Measurements from ENCODE around the gene METTL3.
"Not testable (repeated sequence)": the region's sequence is repeated elsewhere in the genome, so short reads cannot be mapped to it uniquely, and the experiment has no call there.

DNA sequence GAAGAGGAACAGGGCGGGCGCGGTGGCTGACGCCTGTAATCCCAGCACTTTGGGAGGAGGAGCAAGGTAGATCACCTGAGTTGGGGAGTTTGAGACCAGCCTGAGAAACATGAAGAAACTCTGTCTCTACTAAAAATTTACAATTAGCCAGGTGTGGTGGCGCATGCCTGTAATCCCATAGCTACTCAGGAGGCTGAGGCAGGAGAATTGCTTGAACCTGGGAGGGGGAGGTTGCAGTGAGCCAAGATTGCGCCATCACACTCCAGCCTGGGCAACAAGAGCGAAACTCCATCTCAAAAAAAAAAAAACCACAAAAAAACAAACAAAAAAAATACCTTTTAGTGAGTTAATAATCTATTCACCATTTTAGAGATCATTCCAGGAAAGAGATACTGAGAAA is 33.4 kb upstream of the METTL3 start:
- not testable (repeated sequence) for TF ChIP-seq TAF1 (IDR thresholded peaks at IDR 0.05; ENCODE audit: borderline replicate concordance, low read depth, low read length); POLR2A (IDR thresholded peaks at IDR 0.05; ENCODE audit: low read depth, low read length); POLR2AphosphoS5 (IDR thresholded peaks at IDR 0.05; ENCODE audit: low read depth, low read length)
